GM18520 (cell line): Measurements from ENCODE around the gene C1orf116.

Experiments used
- ATAC-seq: cut with Tn5 transposase; IDR thresholded peaks from one replicate; pipeline ENCODE4 v1.9.1; 2021; ENCODE audit not compliant: unreplicated experiment

The C1orf116 gene

DNA sequence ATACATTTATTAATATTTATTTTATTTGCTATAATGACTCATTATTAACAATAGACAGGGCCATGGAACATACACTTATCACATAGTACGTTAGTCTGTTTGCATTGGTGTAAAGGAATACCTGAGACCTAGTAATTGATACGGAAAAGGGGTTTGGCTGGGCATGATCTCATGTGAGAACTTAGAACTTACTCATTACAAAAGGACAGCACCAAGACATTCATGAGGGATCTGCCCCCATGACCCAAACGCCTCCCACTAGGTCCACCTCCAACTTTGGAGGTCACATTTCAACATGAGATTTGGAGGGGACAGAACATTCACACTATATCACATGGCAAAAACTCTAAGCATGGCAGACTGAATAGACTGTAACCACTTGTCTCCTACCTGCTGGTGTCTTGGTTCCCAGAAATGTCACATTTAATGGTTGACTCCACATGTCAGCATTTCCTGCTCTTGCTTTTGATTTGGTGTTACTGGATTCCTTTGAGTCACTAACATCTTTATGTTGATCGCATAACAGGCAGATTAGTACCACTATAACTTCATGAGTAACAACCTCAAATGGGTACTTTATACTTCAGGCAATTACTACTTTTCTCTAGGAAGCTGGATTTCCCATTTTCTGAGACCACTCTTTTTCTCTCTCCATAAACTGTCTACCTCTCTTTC is 3.5 kb upstream of the C1orf116 start:
- ATAC-seq: no peak

DNA sequence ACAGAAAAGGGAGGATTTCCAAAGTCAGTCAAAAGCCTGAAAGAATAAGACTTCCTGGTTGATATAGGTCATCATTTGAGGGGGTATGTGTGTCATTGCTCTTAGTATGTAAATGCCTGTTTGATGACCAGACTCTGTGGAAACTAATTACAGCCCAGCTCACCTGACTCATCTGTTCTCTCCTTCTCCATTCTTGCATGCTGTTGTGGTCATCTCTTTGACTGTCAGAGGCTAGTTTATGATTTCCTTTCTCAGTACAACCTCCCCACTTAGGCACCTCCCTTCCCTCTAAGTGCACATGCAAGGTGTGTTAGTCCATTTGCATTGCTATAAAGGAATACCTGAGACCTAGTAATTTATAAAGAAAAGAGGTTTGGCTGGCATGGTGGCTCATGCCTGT is 2.4 kb upstream of the C1orf116 start:
- ATAC-seq: no peak

DNA sequence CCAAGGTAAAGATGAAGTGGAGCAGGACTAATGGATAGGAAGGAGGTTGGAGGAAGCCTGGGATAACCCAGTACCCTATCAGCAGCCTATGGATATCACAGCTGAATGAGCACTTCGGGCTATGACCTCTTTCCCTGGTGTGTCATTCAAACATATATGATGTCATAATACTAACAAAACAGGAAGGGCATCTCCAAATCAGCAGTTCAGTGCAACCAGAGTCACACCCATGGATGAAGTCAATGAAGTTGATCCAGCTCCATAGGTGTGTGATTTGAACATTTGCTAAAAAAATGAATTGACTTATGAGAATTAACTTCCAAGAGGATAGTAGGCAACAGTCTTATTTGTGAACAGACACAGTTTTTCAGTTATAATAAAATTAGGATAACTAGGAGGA is 1.7 kb upstream of the C1orf116 start:
- ATAC-seq: no peak

DNA sequence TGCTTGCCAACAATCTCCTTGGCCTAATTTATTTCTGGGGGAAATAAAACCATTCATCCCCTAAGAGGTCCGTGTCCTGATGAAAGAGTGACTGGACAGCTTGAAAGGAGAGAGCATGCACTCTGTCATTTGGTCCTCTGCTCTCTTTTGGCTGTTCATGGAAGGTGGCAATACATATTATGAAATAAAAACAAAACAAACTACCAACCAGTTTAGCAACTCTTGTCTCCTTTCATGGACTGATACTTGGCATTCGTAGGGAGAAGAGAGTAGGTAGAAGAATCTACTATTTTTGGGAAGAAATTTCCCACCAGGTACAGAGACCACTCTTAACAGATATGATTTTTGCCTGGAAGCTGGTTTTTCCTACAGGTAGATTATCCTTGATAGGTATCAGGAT is 746 bp upstream of the C1orf116 start:
- ATAC-seq: no peak

DNA sequence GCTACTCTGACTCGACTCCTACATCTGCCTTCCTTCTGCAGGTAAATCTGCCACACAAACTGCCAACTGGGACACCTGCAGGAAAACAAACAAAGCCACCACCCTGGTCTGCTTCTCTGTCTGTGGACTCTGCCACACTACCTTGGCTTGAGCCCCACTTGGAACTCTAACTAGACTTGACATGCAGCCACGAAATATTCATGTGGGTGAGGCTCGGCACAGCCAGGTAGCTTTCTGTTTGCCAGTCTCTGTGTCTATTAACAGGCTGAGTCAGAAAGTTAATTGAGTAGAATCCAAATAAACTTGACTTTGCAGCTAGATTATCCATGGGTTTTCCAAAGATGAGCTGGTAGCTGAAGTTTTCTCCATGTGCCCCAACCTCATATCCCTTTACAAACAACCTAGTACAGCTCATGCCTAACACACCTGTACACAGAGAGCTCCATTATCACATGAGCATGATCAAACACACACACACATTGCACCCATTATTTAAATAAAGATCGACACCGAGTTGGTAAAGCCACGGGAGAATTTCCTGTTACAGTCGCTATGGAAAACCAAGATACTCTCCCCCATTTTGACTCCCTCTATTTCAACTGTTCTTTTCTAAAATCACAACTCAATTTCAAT is 808 bp downstream of the C1orf116 start:
- ATAC-seq: no peak

DNA sequence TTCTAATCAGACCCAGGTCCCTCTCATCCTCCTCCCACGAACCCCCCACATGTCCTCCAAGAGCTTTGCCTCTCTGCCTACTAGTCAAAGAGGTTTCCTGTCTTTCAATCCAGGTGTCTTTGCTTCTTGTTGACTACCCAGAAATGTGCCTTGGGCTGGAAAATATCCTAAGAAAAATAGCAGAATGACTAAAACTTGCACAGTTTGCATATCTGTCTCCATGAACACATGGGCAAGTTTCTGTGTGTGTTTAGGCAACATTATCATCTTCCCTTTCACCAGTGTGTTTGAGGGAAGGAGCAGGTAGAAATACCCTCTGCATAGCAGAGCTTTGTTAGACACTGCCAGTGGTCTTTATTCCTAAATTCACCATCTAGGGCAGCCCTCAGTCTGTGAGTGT is 1.5 kb downstream of the C1orf116 start:
- no peak for ATAC-seq

DNA sequence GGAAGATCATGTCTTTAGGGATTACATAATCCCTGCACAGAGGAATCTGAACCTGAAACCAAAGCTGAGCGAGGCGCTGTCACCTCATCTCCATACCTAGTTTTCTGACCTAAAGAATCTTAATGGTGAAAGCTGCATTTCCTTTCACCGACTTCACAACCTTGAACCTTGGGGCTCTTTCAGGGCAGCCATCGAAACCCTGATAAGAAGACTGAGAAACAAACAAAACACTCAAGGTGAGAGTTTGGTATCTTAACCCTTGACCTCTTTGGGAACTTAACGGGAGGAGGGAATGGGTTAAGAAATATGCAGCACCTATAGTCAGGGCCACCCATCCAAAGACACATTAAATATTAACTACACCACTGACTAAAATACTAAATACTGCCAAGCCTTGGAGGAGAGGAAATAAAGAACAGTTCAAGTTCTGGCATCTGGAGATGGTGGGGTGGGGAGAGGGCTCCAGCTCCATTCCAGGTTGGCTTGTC is 2.0 kb downstream of the C1orf116 start:
- ATAC-seq: no peak

DNA sequence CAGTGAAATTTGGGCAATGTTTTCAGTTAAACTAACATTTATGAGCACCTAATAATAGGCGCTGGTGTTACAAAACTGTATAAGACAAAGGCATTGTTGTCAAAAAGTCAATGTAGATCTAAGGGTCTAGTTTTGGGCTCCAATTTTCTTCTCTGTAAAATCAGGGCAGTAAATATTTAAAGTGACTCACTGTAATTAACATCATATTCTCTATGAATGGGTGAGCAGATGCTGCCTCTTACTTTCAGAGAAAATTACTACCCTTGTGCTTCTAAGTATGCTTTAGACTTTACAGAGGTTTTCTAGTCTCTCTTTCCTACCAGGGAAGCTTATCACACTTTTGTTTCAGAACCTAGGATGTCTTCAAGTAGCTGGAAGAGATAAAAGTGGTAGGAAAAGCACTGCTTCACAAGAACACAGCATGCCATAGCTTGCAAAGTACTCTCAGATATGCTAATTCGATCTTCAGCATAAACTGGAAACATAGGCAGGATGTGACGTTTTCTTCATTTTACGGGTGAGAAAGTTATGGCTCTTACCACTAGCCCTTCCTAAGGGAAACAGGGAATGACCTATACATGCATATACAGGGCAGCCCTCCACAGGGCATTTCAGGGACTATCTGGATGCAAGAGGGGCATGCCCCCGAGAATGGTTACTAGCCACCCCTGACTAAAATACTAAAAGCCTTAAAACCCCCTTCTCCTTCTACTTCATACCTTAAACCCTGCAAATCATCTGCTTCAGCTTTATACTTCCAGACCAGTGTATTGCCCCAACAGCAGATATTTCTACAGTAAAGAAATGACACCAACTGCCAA is 2.6 kb downstream of the C1orf116 start:
- no peak for ATAC-seq

DNA sequence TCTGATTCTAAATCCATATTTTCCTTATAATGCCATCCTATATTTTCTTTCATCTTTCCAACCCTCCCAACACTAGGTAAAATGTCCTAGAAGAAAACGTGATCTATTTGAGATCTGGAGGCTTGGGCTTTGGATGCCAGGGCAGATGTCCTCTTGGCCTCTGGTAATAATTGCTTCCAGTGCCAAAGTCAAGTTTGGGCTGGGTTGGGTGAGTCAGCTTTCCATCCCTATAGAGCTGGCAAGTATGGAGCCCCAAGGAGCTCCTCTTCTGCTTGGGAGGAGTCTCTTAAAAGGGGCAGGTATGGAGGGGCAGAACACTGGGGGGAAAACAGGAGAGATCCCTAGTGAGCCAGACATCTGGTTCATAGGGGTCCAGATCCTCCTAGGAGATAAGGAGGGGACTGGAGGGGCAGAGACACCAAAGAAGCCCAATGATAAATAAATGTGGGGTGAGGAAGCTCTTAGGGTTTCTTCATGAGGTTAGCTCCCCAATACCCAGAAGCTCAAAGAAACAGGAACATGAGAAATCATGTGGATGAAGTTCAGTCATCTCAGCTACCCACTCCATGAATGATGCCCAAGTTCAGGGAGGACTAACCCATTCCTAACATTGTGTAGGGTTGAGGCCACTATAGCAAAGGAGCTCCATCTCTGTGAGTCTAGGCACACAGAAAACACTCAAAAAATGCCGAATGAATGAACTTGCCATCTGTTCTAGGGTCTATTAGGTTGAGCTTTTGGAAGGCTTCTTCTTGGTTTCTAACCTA is 3.5 kb downstream of the C1orf116 start:
- no peak for ATAC-seq

DNA sequence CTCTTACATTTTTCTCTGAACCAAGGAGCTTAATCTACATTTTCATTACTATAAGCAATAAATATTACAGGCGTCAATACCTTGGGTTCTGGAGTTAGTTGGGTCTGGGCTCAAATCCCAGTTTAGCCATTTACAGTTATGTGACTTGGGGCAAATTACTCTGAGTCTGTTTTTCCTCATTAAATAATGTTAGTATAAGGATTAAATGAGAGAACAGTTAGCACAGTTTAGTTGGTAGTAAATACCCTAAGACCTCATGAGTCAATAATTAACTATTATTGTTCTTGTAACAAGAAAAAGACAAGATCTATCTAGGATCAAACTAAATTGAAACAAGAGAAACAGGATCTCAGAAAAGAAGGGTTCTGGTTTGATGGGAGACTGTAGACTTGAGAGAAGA is 4.6 kb downstream of the C1orf116 start:
- no peak for ATAC-seq

DNA sequence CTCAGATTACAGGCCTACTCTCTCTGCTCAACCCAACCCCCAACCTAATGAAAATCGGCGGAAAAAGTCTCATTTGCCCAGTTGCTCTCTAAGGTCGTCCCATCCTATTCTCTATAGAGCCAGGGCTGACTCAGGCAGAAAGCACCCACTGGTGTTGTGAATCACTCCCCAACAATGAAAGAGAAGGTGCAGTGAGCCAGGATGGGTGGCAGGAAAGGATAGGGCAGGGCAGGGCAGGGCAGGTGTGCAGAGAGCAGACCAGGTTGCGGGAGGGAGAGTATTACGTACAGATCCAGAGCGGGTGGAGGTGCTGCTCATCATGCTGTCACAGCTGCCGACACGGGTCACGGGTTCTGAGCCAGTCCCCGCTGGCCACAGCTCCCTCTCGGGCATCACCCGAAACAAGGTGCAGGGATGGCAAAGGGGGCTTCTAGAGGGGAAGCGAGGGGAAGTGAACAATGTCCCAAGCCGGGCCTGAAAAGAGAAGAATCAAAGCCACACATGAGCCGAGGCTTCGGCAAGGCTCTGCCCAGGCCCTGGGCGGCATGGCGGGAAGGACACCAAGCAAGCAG is 5.3 kb downstream of the C1orf116 start:
- no peak for ATAC-seq

DNA sequence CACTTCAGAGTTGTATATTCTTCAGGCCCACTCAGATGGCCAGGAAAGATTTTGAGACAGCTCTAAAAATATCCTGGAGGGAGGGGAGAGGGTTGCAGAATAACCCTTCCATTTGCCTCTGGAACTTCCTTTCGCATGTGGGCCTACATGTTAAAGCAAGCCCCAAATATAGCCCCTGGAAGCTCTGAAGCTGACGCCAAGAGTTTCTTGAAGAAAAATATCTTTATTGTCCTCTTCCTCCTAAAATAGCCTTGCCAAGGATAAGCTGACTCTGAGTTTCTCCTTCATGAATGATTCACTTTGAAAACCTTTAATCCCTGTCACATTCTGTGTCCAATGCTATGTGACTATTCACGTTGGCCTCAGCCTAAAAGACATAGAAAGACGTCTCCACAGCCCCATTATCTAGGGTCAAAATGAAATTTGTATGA is 6.4 kb downstream of the C1orf116 start:
- no peak for ATAC-seq

DNA sequence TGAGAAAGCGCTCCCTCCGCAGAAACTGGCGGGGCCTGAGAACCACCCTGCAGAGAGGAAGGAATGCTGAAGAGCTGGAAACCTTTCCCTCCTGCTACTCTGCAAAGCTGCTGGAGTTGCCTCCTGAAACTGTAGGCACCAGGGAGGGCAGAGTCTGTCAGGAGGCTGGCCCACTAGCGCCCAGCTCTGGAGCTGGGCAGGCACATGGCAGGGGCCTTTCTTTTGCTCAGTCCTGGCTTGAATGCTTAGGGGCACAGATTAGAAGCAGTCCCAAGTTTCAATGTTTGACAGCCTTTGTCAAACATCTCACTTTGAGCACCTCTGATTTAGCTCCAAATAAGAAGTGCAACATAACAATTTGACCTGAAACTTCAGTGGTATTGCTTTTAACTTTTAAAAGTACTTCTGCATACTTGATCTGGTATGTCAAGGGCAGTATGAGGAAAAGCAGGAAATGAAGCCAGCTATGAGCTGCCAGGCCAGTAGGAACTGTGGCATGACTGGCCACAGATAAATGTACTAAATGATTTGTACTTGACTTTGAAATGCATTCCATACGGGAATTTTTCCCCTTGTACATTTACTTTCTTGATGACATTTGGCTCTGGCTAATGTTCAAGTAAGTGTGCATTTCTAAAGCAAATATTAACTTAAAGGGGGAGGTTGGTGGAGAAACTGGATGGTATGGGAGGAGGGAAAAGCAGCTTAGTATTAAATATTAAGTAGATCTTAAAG is 7.2 kb downstream of the C1orf116 start:
- no peak for ATAC-seq

DNA sequence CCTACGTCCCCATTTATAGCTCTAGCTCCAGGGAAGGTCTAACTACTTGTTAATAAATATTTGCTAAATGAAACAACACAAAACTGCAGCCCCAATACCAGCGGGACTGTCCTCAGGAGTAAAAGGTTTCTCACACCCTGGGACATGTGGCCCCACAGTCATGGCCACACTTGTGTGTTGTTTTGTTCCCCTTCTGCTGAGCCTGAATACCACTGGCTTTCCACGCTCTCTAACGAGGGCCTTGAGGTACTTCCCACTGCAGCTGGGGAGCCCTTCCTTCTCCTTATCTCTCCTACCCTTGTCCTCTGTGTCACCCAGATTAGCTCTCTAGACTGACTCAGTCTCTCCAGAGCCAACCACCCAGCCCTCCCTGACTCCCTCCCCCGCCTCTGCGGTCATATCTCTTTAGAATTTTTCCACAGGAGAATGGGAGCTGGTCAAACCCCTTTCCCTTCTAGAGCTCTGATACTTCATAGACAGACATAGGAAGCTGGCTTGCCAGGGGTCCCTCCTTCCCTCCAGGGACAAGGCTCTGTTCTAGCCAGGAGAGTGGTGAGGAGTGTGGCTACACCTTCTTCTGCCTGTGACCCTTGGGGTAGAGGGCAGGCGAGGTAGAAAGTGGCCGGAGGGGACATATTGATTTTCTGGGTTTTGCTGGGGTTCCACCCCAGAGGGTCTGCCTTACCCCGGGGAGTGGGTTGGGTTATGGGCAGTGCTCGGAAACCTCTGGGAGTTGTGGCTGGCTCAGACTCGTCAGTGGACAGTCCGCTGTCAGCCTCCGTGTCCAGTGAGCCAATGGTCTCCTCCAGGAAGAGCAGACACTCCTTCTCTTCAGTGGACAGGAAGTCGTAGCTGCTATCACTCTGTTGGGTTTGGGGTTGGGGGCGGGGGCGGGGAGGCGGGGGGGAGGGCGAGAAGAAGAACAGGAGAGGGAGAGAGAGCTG is 8.1 kb downstream of the C1orf116 start:
- ATAC-seq: no peak

DNA sequence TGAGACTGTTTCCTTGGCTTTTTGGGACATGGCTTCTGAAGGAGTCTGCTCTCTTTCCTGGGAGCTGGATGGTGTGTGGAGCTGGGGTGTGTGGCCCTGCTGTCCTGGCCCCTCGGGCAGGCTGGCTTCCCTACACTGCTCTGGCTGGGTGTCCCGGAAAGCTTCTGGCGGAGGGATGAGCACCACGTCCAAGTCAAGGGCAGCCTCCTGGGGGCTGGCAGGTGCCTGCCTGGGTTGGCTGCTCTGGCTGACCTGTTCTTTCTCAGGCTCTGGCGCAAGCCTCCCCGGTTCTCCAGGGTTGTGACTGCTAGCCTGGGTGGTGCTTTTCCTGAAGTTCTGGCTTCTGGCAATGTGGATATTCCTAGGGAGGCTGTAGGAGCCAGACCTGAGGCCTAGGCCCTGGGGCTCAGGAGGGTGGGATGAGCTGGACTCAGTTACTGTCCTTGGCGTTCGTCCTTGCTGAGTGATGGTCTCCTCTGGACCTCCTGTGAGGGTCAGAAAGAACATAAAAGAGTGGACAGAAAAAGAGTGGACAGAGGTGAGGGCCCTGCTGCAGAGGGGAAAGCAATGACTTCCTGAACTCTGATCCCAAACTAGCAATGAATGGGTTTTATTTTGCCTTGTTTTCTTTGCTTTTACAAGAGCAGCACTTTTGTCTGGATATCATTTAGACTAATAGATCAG is 9.4 kb downstream of the C1orf116 start:
- no peak for ATAC-seq

DNA sequence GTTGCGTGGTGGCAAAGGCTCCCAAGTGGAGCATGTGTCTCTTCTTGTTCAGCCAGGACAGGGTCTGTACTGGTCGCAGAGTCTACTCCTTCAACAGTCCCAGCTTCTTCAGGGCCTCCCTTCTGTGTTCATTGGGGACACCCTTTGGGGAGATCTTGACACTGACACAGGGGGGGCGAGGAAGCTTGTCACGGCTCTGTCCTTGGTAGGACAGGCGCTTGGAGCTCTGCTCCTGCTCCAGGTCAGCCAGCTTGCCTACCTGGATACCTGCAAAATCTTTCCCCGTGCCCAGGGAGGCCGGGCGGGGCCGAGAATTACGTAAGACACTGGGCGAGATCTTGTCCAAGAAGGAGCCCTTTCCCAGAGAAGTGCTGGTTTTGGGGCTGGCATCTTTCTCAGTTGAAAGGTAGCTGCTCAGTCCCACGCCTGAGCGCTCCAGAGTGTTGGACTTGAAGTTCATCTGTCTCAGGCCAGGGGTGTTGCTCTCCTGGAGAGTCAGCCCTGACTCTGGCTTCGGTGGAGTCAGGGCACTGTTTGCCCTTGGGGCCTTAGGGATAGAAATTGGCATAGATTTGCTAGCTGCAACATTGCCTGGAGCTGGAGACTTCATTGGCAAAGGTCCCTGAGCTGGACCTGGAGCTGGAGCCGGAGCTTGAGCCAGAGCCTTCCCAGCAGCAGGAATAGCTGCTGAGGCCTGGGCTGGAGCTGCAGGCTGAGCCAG is 10.5 kb downstream of the C1orf116 start:
- ATAC-seq: no peak

DNA sequence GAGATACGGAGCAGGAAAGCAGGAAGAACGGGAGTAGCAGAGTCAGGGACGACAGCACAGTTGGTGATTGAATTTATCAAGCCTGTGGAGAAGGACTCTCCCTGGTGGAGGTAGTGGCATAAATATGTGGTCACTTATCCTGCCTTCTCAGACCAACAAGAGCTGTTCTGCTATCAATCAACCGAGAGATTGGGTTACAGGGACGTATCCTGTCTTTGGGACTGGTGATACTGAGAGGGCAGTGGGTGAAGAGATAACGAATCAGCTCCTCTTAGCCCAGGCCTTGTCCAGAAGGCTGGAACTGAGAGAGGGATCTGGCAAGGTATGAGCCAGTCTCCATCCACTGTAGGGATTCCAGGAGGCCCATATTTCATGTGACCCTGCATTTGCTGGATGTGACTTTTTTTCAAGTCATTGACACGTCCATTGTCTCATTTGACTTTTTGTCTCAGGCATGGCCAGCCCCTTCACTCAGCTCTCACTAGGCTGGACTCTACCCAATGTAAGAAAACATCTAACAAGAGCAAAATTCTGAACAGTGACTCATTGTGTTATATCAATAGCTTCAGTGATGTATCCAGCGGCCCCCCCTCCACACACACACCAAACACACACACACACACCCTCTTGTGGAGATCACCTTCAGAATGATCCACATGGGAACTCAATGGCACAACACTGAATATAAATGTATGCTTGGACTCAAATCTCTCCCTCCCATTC is 11.3 kb downstream of the C1orf116 start:
- no peak for ATAC-seq
